Testis (tissue), 3 donors: ENCODE data around the gene C2CD4C. TPM values are rescaled to one million over a fixed set of nuclear protein-coding genes. Genes with fewer than 3 reads are reported as not detected.
"Not testable (repeated sequence)": the region's sequence is repeated elsewhere in the genome, so short reads cannot be mapped to it uniquely, and the experiment has no call there.

Experiments
- DNase-seq: peaks from one replicate; pipeline ENCODE4 v3.0.0-alpha.2; 2019
- H3K27ac ChIP-seq, 2 donors: fragments of 200-600 bp; sonication (generic); one replicate each; pipeline ENCODE4 v1.5.1; 2019
- H3K27me3 ChIP-seq: fragments of 200-600 bp; sonication (generic); one replicate; pipeline ENCODE4 v1.5.1; 2019
- H3K36me3 ChIP-seq: fragments of 200-600 bp; sonication (generic); one replicate; pipeline ENCODE4 v1.5.1; 2017; ENCODE audit warnings: low read depth; ENCODE audit errors: missing control alignments
- H3K4me1 ChIP-seq: fragments of 200-600 bp; sonication (generic); one replicate; pipeline ENCODE4 v1.5.1; 2019
- H3K4me3 ChIP-seq, 2 donors: fragments of 200-600 bp; sonication (generic); one replicate each; pipeline ENCODE4 v1.5.1; 2017 to 2019
- H3K9me3 ChIP-seq: fragments of 200-600 bp; sonication (generic); one replicate; pipeline ENCODE4 v1.5.1; 2017
- POLR2A ChIP-seq: fragments of 450-650 bp; IDR thresholded peaks from one replicate; pipeline ENCODE4 v1.6.1; 2017; ENCODE audit warnings: antibody characterized with exemption, mild to moderate bottlenecking, moderate library complexity
- WGBS, 2 donors: methylation state at CpG; one replicate each; pipeline ENCODE4 v1.1.5; 2018; 5-methylcytosine and 5-hydroxymethylcytosine counted together
- intact Hi-C: fragments of 100-400 bp; cut with DNase I; formaldehyde crosslinking; loops from one replicate; pipeline ENCODE4 v1.15.1; 2023; ENCODE audit warnings: low total_unique reads
- polyA plus RNA-seq: library from polyadenylated mRNA; stranded (reverse); fragments of 350-450 nt; fragmentation: Illumina TruSeq; extraction: RNeasy Lipid Tissue Mini Kit (QIAGEN cat#74804); gene quantifications from one replicate; pipeline ENCODE4 v1.2.3, GENCODE V29; 2014; ENCODE audit warnings: low read depth, low replicate concordance; ENCODE audit not compliant: insufficient read depth
- total RNA-seq, 2 donors: library from RNA; depleted of rRNA; stranded (reverse); fragments of >200 nt; gene quantifications; one replicate each; pipeline ENCODE4 v1.2.3, GENCODE V29; 2016
- TF ChIP-seq, protein P1 (sequence below), 3 experiments: fragments of 450-650 bp in 2 of 3; fragments of 200-600 bp in 1 of 3; sonication (generic) in 1 of 3; IDR thresholded peaks; one replicate each; pipeline ENCODE4 v1.5.1; 2016 to 2019; ENCODE audit warnings: antibody characterized with exemption in 3 of 3, mild to moderate bottlenecking in 2 of 3, moderate library complexity in 1 of 3

C2CD4C gene
- total and polyA plus RNA-seq, 3 donors from 2014 or later, result 0.88 to 5.4 (median 5.3) TPM

- Histone ChIP-seq H3K9me3 (no peaks in the 10 kb centered on the region), H3K36me3 (no peaks in the 10 kb centered on the region), H3K27ac (no peak overlapping the region), H3K27me3 (no peaks in the 10 kb centered on the region), H3K4me1 (no peaks in the 10 kb centered on the region), H3K4me3 (no peak overlapping the region)
- intact Hi-C loops, result no loop called here
- DNase-seq, result no peak
- 78 to 92% methylated on average over 24 to 26 of the region's 26 CpGs for WGBS, 2 donors
- no peak for TF ChIP-seq POLR2A
- TF ChIP-seq, protein P1, sequence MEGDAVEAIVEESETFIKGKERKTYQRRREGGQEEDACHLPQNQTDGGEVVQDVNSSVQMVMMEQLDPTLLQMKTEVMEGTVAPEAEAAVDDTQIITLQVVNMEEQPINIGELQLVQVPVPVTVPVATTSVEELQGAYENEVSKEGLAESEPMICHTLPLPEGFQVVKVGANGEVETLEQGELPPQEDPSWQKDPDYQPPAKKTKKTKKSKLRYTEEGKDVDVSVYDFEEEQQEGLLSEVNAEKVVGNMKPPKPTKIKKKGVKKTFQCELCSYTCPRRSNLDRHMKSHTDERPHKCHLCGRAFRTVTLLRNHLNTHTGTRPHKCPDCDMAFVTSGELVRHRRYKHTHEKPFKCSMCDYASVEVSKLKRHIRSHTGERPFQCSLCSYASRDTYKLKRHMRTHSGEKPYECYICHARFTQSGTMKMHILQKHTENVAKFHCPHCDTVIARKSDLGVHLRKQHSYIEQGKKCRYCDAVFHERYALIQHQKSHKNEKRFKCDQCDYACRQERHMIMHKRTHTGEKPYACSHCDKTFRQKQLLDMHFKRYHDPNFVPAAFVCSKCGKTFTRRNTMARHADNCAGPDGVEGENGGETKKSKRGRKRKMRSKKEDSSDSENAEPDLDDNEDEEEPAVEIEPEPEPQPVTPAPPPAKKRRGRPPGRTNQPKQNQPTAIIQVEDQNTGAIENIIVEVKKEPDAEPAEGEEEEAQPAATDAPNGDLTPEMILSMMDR (IDR thresholded peaks at IDR 0.05), result no peak
Measured at GRCh38 chr19:435056-435706, 26.2 kb upstream of the C2CD4C start.

DNA sequence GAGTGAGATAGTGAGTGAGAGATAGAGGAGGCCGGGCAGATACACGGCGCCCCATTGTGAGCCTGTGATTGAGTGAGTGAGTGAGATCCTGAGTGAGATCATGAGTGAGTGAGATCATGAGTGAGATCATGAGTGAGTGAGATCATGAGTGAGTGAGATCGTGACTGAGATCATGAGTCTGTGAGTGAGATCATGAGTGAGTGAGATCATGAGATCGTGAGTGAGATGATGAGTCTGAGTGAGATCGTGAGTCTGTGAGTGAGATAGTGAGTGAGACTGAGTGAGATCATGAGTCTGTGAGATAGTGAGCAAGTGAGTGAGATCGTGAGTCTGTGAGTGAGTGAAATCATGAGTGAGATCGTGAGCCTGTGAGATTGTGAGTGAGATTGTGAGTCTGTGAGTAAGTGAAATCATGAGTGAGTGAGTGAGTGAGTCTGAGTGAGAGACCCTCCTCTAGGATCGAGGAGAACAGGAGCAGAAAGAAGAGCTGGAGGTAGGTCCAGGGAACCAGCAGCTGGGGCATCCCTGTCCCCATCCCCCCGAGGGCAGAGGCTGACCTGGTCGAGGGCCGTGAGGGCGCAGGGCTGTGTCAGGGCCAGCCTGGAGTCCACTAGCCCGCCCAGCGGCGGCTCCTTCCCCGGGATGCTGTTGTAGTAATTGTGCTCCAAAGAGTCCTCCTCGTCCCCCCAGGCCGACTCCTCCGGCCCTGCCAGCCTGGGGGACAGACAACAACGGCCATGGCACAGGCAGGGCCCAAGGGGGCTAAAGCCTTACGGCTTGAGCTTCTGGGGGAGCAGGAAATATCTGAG is 25.4 kb upstream of the C2CD4C start:
- TF ChIP-seq, protein P1 (IDR thresholded peaks at IDR 0.05), result no peak
- TF ChIP-seq POLR2A, result no peak
- Histone ChIP-seq H3K9me3 (no peaks in the 10 kb centered on the region), H3K4me3 (no peak overlapping the region), H3K4me1 (no peaks in the 10 kb centered on the region), H3K36me3 (no peaks in the 10 kb centered on the region), H3K27ac (no peak overlapping the region), H3K27me3 (no peaks in the 10 kb centered on the region)
- intact Hi-C loops, result no loop called here
- WGBS, 2 donors, result 89 to 93% methylated on average over 9 to 22 of the region's 22 CpGs
- no peak for DNase-seq

DNA sequence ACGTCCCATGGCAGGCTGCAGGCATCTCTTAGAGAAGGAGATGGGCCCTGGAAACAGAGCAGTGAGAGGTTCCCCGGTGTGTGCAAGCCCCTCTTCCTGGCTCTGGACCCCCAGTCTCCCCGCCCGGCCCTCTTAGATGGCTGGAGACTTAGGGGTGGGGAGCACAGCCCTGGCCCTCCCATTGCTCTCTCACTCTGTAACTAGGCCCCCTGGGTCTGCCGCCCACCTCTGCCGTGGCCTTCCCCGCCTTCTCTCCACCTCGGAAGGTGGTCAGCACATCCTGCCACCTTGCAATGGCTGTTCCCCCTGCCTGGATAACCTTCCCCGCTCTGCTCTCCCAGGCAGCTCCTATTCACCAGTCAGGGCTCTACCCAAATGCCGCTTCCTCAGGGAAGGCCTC is 21.8 kb upstream of the C2CD4C start:
- H3K9me3 ChIP-seq, result no peaks in the 10 kb centered on the region
- no peaks in the 10 kb centered on the region for H3K4me1 ChIP-seq
- DNase-seq, result no peak
- no peak overlapping the region for H3K4me3 ChIP-seq
- no peak for TF ChIP-seq POLR2A
- TF ChIP-seq, protein P1 (IDR thresholded peaks at IDR 0.05), result no peak
- 92 to 93% methylated on average over 10 of the region's 10 CpGs for WGBS, 2 donors
- no peaks in the 10 kb centered on the region for H3K36me3 ChIP-seq
- no peaks in the 10 kb centered on the region for H3K27me3 ChIP-seq
- intact Hi-C loops, result no loop called here
- no peak overlapping the region for H3K27ac ChIP-seq

DNA sequence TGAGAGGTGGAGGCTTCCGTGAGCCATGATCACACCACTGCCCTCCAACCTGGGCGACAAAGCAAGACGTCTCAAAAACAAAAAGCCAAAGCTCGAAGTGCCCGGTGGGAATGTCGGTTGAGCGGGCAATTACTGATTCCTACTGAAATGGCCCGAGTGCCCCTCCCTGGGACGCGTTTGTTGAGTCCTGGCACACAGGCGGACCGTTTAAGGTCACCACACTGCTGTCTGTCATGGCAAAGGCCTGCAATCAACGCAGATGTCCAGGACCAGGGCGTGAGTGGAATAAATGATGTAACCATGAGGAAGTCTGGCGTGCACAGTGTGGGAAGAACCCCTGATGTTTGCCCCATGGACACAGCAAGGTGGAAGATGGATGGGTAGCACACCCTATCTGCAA is 19.2 kb upstream of the C2CD4C start:
- intact Hi-C loops, result no loop called here
- Histone ChIP-seq H3K36me3 (no peaks in the 10 kb centered on the region), H3K4me3 (no peak overlapping the region), H3K27me3 (no peaks in the 10 kb centered on the region), H3K27ac (no peak overlapping the region), H3K4me1 (no peaks in the 10 kb centered on the region), H3K9me3 (no peaks in the 10 kb centered on the region)
- 78 to 80% methylated on average over 15 of the region's 15 CpGs for WGBS, 2 donors
- DNase-seq, result no peak
- TF ChIP-seq, protein P1 (IDR thresholded peaks at IDR 0.05), result no peak
- no peak for TF ChIP-seq POLR2A

- H3K27ac ChIP-seq, H3K4me3 ChIP-seq, H3K36me3 ChIP-seq, intact Hi-C loops, H3K4me1 ChIP-seq, H3K9me3 ChIP-seq, H3K27me3 ChIP-seq: not testable (repeated sequence)
- DNase-seq, result peak; percentile 43
- WGBS, 2 donors, result 40 to 58% methylated on average over 19 of the region's 19 CpGs
Measured at GRCh38 chr19:427675-428074, 18.7 kb upstream of the C2CD4C start.
